GM13976 (cell line): Measurements from ENCODE around the gene CCDC158.
"Not testable (repeated sequence)": the region's sequence is repeated elsewhere in the genome, so short reads cannot be mapped to it uniquely, and the experiment has no call there.

Source experiments
- DNase-seq: peaks from one replicate; pipeline ENCODE4 v3.0.0; 2012; ENCODE audit warnings: low spot score
- in situ Hi-C: fragments of 300-500 bp; cut with MboI; formaldehyde crosslinking; loops from one replicate; pipeline ENCODE4 v1.12.0; 2022; ENCODE audit warnings: low sequenced_read_pairs, mixed read lengths, inconsistent platforms; ENCODE audit not compliant: unreplicated experiment
- TF ChIP-seq, protein P1 (sequence below): IDR thresholded peaks from 2 replicates; pipeline ENCODE4 v1.5.1; 2012; ENCODE audit warnings: borderline replicate concordance, mild to moderate bottlenecking; ENCODE audit not compliant: insufficient read depth; ENCODE audit errors: extremely low read depth, missing control alignments, control extremely low read depth

CCDC158 gene

GRCh38 chr4:76434901-76435527, 14.1 kb upstream of the CCDC158 start, which contains the start of gene SHROOM3:
Gene SHROOM3 (plus strand): TSS chr4:76435229. CDS start chr4:76436053, 824 bp downstream.
- in situ Hi-C loops: loop anchor here (5.0 kb wide), 1 partner anchor 67 kb away; no protein-coding TSS in a partner anchor
- no peak for DNase-seq
- TF ChIP-seq, protein P1, sequence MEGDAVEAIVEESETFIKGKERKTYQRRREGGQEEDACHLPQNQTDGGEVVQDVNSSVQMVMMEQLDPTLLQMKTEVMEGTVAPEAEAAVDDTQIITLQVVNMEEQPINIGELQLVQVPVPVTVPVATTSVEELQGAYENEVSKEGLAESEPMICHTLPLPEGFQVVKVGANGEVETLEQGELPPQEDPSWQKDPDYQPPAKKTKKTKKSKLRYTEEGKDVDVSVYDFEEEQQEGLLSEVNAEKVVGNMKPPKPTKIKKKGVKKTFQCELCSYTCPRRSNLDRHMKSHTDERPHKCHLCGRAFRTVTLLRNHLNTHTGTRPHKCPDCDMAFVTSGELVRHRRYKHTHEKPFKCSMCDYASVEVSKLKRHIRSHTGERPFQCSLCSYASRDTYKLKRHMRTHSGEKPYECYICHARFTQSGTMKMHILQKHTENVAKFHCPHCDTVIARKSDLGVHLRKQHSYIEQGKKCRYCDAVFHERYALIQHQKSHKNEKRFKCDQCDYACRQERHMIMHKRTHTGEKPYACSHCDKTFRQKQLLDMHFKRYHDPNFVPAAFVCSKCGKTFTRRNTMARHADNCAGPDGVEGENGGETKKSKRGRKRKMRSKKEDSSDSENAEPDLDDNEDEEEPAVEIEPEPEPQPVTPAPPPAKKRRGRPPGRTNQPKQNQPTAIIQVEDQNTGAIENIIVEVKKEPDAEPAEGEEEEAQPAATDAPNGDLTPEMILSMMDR: no peak

DNA sequence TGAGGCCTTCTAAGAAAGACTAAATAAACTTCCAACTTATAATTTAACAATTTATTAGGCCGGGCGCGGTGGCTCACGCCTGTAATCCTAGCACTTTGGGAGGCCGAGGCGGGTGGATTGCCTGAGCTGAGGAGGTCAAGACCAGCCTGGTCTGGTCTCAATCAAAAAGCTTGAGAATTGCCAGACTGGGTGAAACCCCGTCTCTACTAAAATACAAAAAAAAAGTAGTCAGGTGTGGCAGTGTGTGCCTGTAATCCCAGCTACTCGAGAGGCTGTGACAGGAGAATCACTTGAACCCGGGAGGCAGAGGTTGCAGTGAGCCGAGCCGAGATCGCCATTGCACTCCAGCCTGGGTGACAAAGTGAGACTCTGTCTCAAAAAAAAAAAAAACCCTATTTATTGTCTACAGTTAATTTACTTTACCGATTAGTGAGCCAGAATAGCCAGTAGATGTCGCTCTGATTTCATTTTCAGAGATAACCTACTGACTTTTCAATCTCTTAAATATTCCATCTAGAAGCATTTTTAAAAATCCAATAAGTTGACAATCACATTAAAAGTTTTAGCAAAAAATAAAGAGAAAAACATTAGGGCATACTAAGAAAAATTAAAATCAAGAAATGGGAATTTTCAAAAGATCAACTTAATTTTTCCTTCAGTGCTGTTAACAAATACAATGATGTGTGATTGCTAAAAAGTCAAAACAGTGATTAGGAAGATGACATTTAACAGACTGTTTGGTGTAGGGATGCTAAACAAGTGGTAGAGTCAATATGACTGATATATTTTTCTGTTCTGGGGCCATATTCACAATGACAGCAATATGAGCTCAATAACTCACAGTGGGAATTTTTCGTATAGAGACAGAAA, 9.8 kb upstream of the CCDC158 start:
- in situ Hi-C loops: no loop called here
- peak; percentile 58 for DNase-seq
- TF ChIP-seq, protein P1: peak; percentile 35

DNA sequence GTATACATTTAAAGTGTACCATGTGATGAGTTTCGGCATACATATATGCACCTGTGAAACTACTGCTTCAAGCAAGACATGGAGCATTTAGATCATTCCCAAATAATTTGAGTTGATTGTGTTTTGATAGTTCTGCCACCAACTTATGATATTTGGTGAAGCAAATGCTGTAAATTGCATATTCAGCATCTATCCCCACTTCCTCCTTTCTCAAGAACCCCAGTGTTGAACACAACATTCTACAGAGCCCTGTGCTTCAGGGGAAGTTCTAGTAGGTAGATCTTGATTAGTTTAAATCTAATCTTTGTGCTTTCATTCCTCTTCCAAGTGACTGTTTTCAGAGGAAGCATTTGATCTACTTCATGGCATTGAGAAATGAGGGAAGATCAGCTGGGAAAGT, 8.7 kb upstream of the CCDC158 start:
- in situ Hi-C loops: no loop called here
- TF ChIP-seq, protein P1: no peak
- DNase-seq: no peak

DNA sequence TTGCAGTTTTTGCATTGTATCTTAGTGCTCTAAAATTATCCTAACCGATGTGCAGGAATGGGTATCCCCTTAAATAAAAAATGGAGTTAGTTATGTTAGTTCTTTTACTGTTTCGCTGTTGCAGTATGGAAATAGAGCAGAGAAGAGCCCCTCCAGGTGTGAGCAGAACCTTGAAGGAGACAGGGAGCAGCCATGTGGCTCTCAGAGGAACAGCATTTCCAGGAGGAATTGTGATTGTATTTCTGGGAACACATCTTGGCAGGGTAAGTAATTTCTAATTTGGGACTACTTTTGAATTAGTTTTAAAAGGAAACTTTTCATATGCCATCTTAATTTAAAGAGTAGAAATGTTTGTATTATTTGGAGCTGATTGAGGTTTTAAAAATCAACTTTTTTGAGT, 5.3 kb upstream of the CCDC158 start:
- TF ChIP-seq, protein P1: no peak
- no peak for DNase-seq
- in situ Hi-C loops: no loop called here

- in situ Hi-C loops, DNase-seq: not testable (repeated sequence)
Measured at GRCh38 chr4:76423159-76423558, 2.2 kb upstream of the CCDC158 start.

- TF ChIP-seq, protein P1: no peak
- in situ Hi-C loops: no loop called here
- DNase-seq: no peak
Measured at GRCh38 chr4:76420188-76420761, 666 bp downstream of the CCDC158 start.

DNA sequence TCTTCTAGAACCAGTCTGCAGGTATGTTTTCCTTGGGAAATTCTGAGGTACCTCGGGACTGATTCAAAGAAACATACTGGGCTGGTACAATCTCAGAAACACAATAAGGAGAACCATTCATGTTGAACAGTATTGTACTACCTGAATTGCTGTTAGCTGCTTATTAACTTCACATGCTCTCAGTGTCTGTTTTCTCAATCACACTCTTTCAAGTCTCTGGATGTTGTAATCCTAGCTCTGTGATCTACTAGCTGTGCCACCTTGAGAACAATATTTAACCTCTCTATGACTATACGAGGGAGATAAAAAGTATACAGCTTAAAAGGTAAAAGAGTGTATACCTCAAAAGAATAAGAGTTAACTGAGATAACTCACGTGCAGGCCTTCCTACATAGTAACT, 10.3 kb downstream of the CCDC158 start:
- TF ChIP-seq, protein P1: no peak
- no peak for DNase-seq
- in situ Hi-C loops: no loop called here
